Stimulated activated effector memory CD8-positive, alpha-beta T cell treated with anti-CD3 and anti-CD28 coated beads, Interleukin-12 subunit alpha, Interleukin-12 subunit beta, amount 100 ng/mL, for 72 hours (primary cell): Measurements from ENCODE around the gene ZFP36.

ENCODE experiments used
- ATAC-seq: fragments of 150-1000 bp; cut with Tn5 transposase; 2 replicates; pipeline ENCODE4 v1.10.0; 2021
- DNase-seq, 2 donors: peaks; one replicate each; pipeline ENCODE4 v3.0.0; 2021 to 2022; ENCODE audit warnings: low spot score in 2 of 2
- H3K27ac Mint-ChIP-seq: one replicate; pipeline ENCODE4 v1.8.0; 2022; ENCODE audit warnings: mild to moderate bottlenecking, mixed read lengths
- H3K36me3 Mint-ChIP-seq: one replicate; pipeline ENCODE4 v1.8.0; 2022; ENCODE audit warnings: mild to moderate bottlenecking, mixed read lengths
- H3K4me1 Mint-ChIP-seq: one replicate; pipeline ENCODE4 v1.8.0; 2022; ENCODE audit warnings: mixed read lengths
- H3K4me3 Mint-ChIP-seq: one replicate; pipeline ENCODE4 v1.8.0; 2022; ENCODE audit warnings: mild to moderate bottlenecking, mixed read lengths
- H3K9me3 Mint-ChIP-seq: one replicate; pipeline ENCODE4 v1.8.0; 2022; ENCODE audit warnings: mixed read lengths

ZFP36 gene

DNA sequence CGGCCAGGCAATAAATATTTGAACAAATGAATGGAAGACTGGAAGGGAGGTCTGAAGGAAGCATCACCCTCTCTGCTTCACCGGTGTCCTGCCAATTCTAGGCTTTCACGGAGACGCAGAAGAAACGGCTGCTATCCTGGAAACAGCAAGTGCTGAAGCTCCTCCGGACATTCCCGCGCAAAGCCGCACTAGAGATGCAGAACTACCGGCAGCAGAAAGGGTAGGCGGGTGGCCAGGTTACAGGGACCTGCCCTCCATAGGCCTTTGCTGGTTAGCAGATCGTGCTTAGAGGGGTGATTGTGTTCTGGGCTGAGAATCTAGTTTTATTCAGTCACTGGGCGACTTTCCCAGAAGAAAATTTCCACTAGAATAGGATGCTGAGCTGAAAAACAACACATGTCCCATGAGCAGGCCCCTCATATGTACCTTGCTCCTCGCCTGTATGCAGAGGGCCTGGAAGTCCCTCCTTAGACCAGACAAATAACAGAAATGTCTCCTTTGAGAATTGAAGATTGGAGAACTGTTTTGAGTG, 26.7 kb upstream of the ZFP36 start:
- no peaks in the 10 kb centered on the region for H3K9me3 Mint-ChIP-seq
- H3K36me3 Mint-ChIP-seq, result peaks cover 95% of the 10 kb centered on the region
- no peak overlapping the region for H3K27ac Mint-ChIP-seq
- peaks cover 7% of the 10 kb centered on the region for H3K4me1 Mint-ChIP-seq
- H3K4me3 Mint-ChIP-seq, result no peak overlapping the region
- ATAC-seq (no peak), DNase-seq (no peak)

DNA sequence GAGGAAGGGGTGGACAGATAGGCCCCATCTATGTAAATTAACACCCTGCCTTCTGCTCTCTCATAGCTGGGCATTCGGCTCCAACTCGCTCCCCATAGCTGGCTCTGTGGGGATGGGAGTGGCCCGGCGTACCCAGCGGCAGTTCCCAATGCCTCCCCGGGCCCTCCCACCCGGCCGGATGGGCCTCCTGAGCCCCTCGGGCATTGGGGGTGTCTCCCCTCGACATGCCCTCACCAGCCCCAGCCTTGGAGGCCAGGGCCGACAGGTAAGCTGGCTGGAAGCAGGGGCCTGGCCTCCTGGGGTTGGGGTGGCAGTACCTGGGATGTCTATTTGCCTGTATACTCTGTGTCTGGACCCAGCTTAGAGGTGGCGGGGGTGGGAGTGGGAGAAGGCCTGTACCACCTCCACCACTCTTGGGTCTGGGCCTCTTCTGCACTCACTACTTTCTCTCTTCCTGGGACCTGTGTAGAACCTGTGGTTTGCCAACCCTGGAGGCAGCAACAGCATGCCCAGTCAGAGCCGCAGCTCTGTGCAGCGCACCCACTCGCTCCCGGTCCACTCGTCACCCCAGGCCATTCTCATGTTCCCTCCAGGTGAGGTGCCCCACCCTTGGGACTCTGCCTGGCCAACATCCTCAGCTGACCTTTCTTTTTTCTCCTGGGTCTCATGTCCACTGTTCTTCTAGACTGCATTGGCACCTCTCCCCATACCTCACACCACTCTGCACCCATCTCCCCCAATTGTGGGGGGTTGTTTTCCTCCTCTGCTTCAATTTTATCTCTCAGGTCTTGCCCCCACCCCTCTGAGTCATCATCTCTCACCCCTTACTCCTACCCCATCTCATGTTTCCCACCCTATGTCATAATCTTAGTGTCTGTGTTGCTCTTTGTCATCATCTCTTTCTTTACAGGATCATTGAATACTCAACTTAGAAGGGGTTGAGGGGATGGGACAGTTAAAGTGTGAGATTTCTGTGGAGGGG, 25.8 kb upstream of the ZFP36 start:
- ATAC-seq, result no peak
- H3K36me3 Mint-ChIP-seq, result peaks cover 95% of the 10 kb centered on the region
- H3K4me3 Mint-ChIP-seq, result no peak overlapping the region
- peaks cover 7% of the 10 kb centered on the region for H3K4me1 Mint-ChIP-seq
- no peaks in the 10 kb centered on the region for H3K9me3 Mint-ChIP-seq
- DNase-seq, result no peak
- H3K27ac Mint-ChIP-seq, result peak overlapping the region; percentile 39

DNA sequence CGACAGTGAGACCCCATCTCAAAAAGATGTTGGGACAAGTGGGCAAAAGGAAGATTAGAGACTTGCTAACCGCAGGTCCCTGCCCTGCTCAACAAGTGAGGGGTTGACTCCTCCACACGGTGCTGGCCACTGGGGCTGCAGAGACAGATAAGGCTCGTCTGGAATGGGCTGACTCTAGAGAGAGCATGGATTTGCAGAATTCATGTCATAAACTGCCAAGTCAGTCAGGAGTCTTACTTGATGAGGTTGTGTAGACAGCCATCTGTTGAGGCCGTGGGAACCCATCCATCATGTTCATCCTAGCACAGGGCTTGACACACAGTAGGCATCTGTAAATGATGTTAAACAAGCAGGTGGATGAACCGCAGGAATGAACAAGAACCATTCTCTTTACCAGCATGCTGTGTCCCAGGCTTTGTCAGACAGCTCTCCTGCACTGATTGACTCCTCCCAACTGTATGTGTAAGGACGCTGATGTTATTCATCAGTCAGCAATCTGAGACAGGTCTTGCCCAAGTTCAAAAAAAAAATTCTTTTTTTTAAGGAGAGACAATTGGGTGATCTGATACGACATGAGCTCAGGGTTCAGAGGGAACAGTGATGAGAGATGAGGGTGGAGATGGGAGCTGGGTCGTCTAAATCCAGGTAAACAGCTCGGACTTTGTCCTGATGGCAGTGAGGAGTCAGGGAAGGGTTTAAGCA, 24.6 kb upstream of the ZFP36 start:
- Mint-ChIP-seq H3K9me3 (no peaks in the 10 kb centered on the region), H3K27ac (peak overlapping the region; percentile 78), H3K4me1 (peaks cover 7% of the 10 kb centered on the region), H3K4me3 (no peak overlapping the region), H3K36me3 (peaks cover 99% of the 10 kb centered on the region)
- DNase-seq (no peak), ATAC-seq (no peak)

DNA sequence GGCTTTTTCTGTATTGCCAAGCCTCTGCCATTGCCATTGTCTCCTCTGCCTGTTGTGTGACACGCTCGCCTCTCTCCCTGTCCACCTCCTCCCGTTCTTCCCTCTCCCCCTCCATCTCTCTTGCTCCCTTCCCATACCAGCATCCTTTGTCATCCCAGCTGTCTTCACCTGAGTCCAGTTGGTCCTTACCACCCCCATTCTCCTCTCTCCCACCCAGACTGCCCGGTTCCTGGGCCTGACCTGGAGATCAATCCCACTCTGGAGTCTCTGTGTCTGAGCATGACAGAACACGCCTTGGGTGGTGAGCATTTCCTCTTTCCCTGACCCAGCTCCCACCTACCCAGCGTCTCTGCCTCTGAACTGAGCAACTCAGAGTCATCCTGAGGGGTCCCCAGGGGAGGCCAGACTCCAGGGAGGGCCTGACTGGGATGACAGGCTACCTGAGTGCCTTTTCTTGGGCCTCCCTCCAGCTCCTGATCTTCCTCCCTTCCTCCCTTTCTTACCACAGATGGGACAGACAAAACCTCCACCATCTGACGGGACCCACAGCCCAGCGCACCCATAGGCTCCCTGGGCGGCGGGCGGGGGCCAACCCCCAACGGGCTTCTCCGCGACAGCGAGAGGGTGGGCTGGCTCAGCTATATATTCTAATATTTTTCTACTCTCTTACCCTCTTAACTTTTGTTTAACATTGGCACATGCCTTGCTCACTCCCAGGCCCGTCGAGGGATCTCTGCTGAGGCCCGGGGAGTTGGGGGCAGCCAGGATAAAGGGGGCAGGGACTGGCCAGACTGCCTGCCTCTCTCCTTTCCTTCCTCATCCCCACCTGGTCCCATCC, 23.4 kb upstream of the ZFP36 start:
- Mint-ChIP-seq H3K36me3 (peaks cover 99% of the 10 kb centered on the region), H3K4me3 (no peak overlapping the region), H3K27ac (peak overlapping the region; percentile 78), H3K4me1 (peaks cover 8% of the 10 kb centered on the region), H3K9me3 (no peaks in the 10 kb centered on the region)
- ATAC-seq (no peak), DNase-seq (no peak)

DNA sequence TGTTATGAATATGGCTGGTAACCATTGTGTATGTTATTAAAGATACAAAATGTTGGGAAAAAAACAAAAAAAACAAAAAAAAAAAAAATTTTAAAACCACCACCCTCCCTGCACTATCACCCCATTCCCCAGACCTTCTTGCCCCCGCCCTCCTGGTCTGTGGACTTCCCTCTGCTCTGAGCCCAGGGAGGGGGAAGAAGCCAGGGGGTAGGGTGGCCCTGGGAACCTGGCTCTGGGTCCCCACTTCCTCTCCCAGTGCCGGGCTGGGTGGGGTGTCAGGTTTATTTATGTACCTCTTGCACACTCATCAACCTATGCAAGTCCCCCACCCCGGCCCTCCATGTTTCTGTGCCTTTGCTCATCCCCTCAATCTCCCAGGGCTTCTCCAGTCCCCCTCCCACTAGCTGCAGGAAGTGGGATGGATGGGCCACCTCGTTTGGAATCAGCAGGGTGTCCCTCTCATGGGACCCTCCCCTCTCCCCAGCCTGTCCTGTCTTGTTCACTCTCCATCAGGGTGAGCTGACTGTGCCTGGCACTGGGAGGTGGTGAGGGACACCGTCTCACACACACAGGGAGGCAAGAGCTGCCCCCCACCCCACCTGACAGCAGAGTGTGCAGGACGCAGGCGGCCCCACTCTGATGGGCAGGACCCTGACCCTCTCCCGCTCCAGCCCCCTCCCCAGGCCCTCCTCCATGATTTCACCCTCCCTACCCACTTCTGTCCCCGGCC, 21.6 kb upstream of the ZFP36 start:
- H3K4me1 Mint-ChIP-seq, result peaks cover 25% of the 10 kb centered on the region
- H3K27ac Mint-ChIP-seq, result peak overlapping the region; percentile 76
- no peaks in the 10 kb centered on the region for H3K9me3 Mint-ChIP-seq
- peaks cover 95% of the 10 kb centered on the region for H3K36me3 Mint-ChIP-seq
- DNase-seq (no peak), ATAC-seq (no peak)
- no peak overlapping the region for H3K4me3 Mint-ChIP-seq

DNA sequence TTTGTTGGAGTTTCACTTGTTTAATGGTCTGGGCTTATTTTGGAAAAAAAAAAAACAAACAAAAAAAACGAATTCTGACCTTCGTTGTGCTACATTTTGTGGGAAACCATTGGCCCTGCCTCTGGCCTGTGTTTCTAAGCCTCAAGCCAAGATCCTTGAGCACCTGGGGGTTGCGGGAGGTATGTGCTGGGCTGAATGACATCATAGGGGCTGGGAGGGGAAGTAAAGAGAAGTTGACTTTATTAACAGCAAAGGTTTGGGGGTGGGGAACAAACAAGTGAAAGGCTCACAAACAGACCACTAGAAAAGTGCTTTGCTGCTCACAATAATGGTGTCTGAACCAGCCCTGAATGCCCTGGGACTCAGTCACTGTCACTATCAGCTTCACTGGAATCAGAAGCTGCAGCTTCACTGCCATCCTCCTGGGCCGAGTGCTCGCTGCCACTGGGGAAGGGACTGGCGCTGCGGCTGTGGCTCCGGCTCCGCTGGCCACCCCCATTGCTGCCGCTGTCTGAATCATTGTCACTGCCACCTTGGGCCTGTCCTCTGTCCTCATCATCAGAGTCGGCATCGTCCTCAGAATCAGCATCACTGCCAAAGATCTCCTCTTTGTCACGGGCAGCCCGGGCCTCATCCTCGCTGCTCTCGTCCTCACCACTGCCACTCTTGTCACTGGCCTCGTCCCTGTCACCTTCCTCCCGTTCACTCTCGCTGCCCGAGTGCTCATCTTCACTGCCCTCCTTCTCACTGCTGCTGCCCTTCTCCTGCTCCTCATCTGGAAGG, 20.8 kb upstream of the ZFP36 start:
- Mint-ChIP-seq H3K36me3 (peaks cover 96% of the 10 kb centered on the region), H3K4me1 (peaks cover 30% of the 10 kb centered on the region), H3K9me3 (no peaks in the 10 kb centered on the region), H3K27ac (peak overlapping the region; percentile 76), H3K4me3 (no peak overlapping the region)
- DNase-seq (no peak), ATAC-seq (no peak)

DNA sequence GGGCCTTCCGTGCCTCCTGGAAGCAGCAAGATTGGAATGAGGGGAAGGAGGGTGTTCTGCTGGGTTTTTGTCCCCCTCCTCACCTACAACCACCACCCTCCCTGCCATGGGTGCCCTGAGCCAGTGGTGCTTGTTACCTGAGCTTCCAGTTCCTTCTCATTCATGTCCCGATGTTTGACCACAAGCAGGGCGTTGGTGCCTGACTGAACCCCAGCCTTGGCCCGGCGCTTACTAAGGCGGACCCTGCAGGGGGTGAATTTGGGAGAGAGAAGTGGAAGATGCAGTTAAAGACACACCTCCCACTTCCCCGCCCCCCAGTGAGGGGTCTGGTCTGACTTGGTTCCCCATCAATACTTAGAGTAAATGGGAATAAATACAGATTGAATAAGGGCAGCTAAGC, 20.1 kb upstream of the ZFP36 start:
- Mint-ChIP-seq H3K4me3 (no peak overlapping the region), H3K4me1 (peaks cover 28% of the 10 kb centered on the region), H3K36me3 (peaks cover 96% of the 10 kb centered on the region), H3K9me3 (no peaks in the 10 kb centered on the region), H3K27ac (peak overlapping the region; percentile 76)
- ATAC-seq (no peak), DNase-seq (no peak)

DNA sequence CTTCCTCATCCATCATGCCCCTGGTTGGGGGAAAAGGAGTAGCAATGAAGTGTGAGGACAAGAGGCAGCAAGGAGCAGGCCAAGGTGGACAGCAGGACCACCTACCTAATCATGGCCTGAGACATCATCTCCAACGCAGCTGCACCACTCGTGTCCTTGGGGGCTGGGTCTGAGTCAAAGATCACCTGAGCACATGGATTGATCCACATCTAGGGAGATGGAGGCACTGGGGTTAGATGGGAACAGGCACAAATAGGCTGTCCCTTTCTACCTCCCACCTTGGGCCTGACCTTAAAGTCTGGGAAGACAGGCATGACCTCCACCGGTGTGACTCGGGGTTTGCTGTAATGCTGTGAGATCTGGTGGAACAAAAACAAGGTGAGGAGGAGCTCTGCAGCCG, 18.0 kb upstream of the ZFP36 start:
- Mint-ChIP-seq H3K36me3 (peaks cover 96% of the 10 kb centered on the region), H3K4me1 (peaks cover 40% of the 10 kb centered on the region), H3K9me3 (no peaks in the 10 kb centered on the region), H3K4me3 (no peak overlapping the region), H3K27ac (peak overlapping the region; percentile 97)
- no peak for ATAC-seq
- DNase-seq, result no peak

DNA sequence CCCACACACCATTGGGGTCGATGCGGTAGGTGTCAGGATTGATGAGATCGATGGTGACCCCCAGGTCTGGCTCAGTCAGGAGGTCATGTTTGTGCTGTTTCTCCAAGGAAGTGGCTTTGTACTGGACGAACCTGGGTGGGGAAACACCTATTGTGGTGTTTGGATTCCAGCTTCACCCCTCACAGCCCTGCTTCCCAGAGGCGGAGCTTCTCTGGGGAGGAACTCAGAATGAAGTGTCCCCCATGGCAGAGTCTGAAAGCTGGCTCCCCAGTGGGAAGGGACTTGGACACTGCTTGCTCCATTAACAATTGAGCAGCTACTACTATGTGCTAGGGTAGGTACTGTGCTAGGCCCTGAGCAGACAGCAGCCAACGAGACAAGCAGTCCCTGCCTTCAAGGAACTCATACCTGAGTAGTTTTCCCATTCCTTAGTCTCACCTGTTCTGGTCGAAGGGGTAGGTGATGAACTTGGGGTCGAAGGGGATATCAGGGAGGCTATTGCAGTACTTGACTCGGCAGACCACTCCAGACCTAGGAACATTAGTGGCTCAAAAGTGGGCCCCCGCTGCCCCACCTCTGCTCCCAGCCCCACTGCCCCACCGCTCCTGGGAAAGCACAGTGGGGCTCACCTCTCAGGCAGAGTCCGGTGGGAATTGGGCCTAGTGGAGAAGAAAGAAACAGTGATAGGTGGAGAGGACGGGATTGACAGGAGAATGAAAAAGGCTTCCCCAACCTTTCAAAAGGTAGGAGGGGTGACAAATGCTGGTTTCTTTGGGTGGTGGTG, 16.8 kb upstream of the ZFP36 start:
- Mint-ChIP-seq H3K4me1 (peaks cover 44% of the 10 kb centered on the region), H3K9me3 (no peaks in the 10 kb centered on the region), H3K27ac (peak overlapping the region; percentile 97), H3K4me3 (peak overlapping the region; percentile 99), H3K36me3 (peaks cover 96% of the 10 kb centered on the region)
- DNase-seq (no peak), ATAC-seq (no peak)

DNA sequence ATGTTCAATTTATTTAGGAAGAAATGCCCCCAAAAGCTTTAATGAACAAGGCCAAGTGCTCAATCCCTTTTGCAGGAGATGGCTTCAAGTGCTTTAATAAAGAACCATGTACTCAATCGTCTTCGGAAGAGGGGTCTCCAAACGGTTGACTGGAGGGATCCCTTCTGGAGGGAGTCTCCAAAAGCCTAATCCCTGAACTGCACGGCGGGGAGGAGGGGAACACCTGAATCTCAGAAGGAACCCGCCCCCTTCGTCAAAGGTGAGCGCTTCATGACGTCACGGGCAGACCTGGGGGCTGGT, 16.2 kb upstream of the ZFP36 start:
- ATAC-seq (no peak), DNase-seq (no peak)
- H3K4me3 Mint-ChIP-seq, result peak overlapping the region; percentile 99
- peaks cover 50% of the 10 kb centered on the region for H3K4me1 Mint-ChIP-seq
- peak overlapping the region; percentile 97 for H3K27ac Mint-ChIP-seq
- H3K9me3 Mint-ChIP-seq, result no peaks in the 10 kb centered on the region
- H3K36me3 Mint-ChIP-seq, result peaks cover 96% of the 10 kb centered on the region

DNA sequence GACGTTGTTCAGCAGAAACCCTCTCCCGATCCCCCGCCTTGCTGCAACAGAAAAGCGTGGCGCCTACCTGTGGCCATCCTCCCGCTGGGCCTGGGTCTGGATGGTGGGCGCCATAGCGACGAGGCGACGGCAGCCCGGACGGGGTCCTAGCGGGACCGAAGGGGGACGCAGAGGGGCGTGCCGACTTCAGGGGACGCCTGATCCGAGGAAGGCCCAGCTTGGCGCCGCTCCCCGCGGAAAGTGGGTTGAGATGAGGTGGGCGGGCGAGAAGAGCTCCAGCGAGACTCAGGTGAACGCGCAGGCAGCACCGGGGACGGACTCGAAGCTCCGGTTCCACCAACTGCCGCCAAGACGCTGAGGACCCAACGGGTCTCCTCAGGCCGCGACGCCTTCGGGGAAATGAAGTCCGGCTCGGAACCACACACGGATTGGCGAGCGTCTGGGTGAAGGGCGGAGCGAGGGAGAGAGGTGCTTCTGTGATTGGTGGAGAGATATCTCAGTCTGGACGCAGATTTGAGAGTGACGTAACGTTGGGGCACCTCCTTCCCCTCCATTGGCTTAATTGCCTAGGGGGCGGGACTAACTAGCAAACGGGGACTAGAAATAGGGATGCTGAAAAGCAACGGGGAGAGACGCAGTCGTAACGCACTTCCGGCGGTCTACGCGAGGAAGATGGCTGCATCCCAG, 15.8 kb upstream of the ZFP36 start, which contains the start of the genes MED29 and PAF1:
TSS of gene MED29 (plus strand) at position 628 of the 687 bp plus-strand sequence. CDS start at position 673, 45 bp downstream.
TSS of gene PAF1 (minus strand) at position 356 of the 687 bp plus-strand sequence. CDS start at position 114, 242 bp downstream.
- Mint-ChIP-seq H3K4me3 (peak within 1 kb of the TSS; percentile 99), H3K36me3 (peaks cover 96% of the 10 kb centered on the region), H3K9me3 (no peaks in the 10 kb centered on the region), H3K4me1 (peaks cover 55% of the 10 kb centered on the region), H3K27ac (peak within 1 kb of the TSS; percentile 97)
- ATAC-seq, result peak; percentile 96
- DNase-seq, result peak; percentile 80 to 94

DNA sequence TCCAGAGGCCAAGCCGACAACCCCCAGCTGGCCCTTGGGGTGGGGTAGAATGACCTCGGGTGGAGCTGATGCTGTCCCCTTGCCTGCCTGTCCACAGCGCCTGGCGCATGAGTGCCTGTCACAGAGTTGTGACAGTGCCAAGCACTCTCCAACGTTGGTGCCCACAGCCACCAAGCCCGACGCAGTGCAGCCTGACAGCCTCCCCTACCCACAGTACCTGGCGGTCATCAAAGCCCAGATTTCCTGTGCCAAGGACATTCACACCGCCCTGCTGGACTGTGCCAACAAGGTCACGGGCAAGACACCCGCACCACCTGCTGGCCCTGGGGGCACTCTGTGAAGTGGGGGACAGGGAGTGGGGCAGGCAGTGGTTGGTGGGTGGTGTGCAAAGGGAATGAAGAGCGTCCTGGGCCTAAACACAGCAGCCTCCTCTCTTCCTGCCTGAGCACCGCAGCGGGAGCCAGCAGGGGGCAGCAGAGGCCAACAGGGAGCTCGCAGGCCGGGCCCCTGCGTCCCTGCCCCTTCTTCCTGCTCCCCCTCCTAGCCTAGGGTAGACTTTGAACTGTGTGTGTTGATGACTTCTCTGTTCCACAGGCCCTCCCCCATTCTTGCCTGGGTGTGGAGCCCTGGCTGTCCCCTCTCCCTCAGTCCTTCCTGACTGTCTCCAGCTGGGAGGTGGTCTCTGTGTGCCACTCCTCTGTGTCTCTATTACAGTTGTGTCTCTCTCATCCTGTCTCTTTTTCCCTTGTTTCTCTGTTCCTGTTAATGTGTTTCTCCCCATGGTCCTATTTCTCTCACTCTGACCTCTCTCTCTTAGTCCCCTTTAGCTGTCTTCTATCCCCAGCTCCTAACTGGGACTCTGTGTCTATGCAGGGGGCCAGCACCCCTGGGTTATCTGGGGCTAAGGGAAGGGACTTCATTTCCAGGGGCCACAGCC, 9.0 kb upstream of the ZFP36 start:
- Mint-ChIP-seq H3K27ac (peak overlapping the region; percentile 85), H3K36me3 (peaks cover 76% of the 10 kb centered on the region), H3K4me3 (peak overlapping the region; percentile 62), H3K4me1 (peaks cover 71% of the 10 kb centered on the region), H3K9me3 (no peaks in the 10 kb centered on the region)
- DNase-seq (peak; percentile 90 to 95), ATAC-seq (peak; percentile 60)
